Activated CD4-positive, CD25-positive, alpha-beta regulatory T cell treated with anti-CD3 and anti-CD28 coated beads, Interleukin-2, amount 50 U/mL, for 16 hours (primary cell): ENCODE results near the gene KRT85.
"Not testable (repeated sequence)": the region's sequence is repeated elsewhere in the genome, so short reads cannot be mapped to it uniquely, and the experiment has no call there.

Experiments used
- DNase-seq: peaks from one replicate; pipeline ENCODE4 v3.0.0-alpha.2; 2020; ENCODE audit warnings: low read depth, low spot score

KRT85 gene

DNA sequence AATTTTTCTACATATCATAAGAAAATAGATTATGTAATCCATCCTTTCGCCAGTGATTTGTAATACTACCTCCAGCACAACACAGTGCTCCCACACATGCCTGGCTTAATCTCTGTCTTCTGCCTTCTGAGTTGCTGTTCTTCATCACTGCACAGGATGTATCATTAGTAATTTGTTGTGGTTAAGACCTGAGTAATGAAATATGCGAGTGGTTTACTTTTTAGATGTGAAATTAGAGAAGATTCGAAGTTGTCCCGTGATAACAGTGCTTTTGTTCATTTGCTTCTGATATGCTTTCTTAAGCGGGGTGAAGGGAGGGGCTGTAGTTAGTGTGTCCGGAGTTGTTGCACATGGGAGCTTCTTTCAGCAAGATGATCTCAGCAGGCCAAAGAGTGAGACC lies 18.1 kb downstream of the KRT85 start:
- DNase-seq: no peak

DNA sequence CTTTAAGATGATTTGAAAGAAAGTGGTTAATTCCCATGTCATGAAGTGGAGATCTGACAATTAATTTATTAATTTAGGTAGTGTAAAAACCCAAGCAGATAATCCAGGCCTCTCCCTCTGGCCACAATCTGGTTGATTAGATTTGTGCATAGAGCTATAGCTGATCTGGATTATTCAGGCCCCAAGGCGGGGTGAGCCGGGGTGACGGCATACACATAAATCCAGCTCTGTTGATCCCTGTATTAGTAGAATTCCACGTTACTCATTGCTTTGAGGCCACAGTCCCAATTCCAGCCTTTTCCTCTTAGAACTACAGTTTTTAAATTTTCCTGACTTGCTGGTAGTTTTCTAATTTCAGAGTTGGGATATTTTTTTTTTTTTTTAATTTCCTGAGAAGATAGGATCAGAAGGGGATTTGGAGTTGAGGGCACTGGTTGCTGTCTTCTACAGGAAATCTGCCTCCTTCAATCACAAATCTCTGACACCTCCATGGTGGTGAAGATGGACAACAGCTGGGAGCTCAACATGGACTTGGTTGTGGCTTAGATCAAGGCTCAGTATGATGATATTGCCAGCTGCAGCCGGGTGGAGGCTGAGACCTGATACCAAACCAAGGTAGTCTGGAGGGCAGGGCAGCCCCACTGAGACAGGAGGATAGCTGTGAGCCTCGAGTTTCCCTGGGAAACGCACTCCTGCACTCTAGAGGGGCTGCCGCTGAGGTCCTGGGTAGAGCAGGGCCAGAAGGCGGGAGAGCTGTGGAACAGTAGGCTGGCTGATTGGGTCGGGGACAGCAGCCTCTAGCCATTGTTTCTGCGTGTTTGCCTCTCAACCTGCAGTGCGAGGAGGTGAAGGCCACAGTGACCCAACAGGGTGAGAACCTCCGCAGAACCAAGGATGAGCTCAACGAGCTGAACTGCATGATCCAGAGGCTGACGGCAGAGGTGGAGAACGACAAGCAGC lies 19.4 kb downstream of the KRT85 start:
- no peak for DNase-seq

DNA sequence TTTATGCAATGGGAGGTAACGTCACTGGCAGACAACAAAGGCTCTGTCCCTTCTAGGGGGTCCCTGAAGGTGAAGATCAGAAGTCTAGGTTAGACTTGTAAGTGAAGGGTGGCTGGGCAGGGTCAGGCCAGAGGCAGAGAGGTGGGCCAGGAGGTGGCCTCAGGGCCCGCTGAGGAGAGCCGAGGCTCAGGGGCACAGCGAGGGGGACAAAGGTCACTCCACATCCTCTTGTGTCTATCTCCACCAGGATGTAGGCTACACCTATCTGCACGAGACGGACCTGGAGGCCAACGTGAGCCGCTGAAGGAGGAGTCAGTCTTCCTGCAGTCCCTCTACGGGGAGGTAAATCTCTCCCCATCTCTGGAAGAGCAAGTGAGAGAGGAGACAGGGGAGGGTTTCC lies 20.3 kb downstream of the KRT85 start:
- no peak for DNase-seq

DNA sequence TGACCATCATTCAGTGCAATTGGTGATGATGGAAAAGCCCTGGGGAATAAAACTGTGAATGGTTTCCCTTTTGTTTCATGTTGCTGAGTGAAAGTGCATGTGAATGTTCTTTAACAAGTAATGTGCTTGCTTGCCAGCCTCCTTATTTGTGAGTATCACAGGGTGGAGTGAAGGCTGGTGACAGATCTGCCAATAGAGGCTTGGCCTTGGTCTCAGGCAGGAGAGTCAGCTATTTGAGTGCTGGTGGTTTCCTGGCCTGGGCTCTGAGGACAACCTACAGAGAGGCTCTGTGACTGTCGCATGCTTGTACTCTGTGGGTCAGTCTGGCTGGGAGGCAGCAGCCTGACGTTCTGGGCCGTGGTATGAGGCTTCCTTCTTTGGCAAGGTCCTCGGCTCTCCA lies 20.7 kb downstream of the KRT85 start:
- no peak for DNase-seq

DNA sequence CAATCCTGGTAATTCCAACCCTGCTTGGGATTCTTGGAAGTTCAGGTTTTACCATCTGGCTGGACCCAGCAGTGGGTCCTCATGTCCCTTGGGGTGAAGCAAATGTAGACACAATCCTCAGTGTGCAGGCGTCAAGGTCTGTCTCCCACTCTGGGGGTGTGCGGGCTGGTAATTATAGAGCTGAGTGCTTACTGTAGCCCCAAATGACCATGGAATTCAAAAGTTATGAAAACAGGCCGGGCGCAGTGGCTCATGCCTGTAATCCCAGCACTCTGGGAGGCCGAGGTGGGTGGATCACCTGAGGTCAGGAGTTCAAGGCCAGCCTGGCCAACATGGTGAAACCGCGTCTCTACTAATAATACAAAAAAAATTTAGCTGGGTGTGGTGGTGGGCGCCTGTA lies 22.2 kb downstream of the KRT85 start:
- not testable (repeated sequence) for DNase-seq

DNA sequence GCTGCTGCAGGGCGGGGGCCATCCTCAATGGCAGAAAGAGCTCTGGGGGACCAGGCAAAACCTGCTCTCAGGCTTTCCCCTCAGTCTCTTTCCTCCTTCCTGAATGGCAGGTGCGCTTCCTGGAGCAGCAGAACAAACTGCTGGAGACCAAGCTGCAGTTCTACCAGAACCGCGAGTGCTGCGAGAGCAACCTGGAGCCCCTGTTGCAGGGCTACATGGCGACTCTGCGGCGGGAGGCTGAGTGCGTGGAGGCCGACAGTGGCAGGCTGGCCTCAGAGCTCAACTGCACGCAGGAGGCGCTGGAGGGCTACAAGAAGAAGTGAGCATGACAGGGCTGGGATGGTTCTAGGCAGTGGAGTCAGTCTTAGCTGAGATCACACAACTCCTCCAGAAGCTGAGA lies 23.2 kb downstream of the KRT85 start:
- DNase-seq: no peak

DNA sequence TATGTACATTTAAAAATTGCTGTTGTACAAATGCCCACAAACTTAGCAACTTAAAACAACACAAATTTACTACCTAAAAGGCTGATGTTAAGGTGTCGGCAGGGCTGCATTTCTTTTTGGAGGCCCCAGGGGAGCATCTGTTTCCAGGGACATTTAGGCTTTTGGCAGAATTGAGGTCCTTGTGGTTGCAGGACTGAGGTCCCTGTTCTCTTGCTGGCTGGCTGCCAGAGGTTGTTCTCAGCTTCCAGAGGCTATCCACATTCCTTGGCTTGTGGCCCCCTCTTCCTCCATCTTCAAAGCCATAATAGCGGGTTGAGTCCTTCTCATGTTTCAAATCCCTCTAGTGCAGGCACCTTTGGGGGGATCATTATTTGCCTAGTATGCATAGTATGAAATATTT lies 23.7 kb downstream of the KRT85 start:
- DNase-seq: no peak

DNA sequence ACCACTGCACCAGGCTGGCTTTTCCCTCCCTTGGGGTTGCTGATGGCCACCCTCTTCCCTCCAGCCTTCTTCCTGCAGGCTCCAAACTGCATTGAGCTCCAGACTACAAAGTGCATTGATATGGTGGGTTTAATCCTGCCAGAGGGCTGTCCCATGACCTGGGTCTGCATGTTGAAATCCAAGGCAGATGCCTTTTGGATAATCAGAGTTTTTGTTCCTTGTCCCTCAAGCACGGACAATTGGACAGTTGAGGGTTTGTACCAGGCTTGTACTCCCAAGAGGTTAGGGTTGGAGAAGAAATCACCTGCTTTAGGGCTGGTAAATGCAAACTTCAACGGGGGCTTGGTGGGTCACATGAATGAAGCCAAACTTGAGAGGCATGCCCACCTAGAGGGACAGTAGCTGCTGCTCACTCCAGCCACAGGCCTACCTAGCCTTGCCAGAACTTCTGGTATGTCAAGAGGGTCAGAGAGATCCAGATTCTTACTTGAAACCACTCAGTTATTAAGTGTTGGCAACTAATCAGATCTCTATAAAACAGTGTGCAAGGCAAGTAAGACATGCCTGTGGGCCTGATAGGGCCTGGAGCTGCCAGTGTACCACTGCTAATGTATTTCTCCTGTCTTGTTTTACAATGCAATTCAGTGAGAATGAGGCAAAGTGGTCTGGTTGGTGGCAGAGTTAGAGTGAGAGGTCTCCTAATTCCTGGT lies 24.3 kb downstream of the KRT85 start:
- no peak for DNase-seq

DNA sequence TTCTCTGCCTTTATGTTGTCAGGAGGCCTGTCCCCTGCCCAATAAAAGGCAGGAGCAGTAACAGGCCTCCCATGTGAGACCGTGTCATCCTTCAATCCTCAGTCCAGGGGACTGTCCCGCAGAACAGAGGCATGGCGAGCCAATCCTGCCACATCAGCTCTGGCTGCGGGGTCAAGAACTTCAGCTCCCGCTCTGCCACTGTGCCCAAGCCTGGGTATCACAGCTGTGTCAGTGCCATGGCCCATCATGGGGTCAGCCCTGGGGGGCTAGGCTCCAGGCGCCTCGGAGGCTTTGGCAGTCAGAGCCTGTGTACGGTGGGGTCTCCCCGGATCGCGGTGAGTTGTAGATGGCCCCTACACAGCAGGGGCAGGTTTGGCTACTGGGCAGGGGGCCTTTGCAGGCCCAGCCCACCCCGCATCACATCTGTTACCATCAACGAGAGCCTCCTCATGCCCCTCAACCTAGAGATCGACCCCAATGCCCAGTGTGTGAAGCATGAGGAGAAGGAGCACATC lies 26.2 kb downstream of the KRT85 start:
- DNase-seq: no peak

DNA sequence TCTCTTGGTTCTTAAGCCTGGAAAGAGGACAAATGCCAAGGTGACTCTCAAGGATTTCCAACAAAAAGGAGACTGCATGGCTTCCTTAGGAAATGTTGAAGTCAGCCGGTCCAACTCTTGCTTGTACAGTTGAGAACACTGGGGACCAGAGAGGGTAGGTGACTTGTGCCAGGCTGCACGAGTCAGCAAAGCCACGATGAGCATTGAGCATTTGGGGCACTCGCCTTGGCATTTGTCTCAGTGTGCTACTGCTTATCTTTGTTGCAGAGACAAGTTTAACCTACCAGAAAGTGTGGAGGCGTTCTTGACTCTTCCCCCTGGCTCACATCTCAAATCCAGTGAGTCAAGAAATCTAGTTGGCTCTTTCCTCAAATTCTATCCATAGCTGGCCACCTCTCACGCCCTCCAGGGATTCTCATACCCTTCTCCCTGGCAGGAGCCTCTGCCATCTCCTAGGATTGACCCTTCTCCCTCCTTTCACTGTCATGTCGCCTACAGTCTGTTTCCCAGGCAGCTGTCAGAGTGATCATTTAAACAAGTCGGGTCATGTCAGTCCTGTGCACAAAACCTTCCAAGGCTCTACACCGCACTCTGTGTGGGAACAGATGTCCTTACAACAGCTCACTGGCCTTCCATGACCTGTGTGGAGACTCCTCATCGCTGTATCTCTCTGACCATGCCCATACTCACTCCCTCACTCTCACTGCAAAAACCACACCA lies 28.9 kb downstream of the KRT85 start:
- DNase-seq: no peak

DNA sequence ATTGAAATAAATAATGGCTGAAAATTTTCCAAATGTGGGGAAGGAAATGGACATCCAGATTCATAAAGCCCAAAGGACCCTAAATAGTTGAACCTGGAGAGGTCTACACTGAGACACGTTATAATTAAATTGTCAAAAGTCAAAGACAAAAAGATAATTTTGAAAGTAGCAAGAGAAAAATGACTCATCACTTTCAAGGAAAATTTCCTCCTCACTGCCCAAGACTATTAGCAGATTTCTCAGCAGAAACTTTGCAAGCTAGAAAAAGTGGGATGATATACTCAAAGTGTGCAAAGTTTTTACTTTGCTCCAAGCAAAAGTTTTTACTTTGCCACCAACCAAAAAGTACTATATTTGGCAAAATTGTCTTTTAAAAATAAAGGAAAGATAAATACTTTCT lies 30.2 kb downstream of the KRT85 start:
- DNase-seq: no peak

DNA sequence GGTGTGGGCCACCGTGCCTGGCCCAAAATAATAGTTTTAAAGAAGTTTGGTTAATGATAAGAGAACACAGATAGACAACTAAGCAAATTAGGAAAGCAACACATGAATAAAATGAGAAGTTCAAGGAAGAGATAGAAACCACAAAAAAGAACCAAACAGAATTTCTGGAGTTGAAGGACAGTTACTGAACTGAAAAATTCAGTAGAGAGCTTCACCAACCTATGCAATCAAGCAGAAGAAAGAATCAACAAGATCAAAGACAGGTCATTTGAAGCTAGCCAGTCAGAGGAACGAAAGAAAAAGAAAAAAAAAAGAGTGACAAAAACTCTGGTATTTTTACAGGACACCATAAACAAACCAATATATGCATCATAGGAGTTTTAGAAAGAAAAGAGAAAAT lies 30.6 kb downstream of the KRT85 start:
- no peak for DNase-seq

DNA sequence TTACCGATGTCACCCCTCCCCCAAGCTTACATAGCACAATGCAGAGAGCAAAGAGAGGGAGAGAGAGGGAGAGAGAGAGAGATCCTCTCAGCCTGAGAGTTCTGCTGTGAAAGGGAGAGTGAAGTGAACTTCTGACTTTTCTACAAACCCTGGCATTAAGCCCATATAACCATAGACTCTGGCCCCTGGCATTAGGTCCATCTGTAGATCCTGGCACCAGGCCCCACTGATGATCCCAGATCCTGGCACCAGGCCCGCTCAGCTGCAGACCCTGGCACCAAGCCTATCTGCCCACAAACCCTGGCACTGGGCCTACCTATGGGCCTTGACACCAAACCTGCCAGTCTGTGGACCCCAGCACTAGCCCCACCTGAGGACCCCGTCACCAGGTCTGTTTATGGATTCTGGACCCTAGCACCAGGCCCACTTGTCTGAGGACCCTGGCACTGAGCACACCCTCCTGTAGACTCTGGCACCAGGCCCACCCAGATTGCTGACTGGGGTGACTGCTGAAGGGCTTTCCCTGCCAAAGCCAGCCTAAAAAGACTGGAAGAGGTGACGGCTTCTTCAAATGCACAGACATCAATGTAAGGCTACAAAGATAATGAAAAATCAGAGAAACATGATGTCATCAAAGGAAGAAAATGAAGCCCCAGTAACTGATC lies 31.6 kb downstream of the KRT85 start:
- no peak for DNase-seq

DNA sequence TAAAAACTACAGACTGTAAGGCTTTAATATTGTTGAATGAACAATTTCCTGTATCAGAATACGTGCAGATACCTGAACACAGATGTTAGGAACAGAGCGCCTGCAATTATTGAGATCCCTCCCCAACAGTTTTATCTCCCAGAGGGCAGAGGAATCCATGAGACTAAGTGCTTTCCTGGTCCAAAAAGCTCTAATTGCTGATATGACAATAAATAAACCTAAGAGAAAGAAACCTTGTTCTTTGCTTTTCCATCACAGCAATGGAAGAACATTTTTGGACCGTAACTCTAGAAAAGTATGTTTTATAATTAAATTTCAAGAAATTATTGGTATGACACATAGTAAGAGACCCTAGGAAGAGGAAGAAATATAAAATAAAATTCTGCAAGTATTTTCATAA lies 33.1 kb downstream of the KRT85 start:
- DNase-seq: no peak

DNA sequence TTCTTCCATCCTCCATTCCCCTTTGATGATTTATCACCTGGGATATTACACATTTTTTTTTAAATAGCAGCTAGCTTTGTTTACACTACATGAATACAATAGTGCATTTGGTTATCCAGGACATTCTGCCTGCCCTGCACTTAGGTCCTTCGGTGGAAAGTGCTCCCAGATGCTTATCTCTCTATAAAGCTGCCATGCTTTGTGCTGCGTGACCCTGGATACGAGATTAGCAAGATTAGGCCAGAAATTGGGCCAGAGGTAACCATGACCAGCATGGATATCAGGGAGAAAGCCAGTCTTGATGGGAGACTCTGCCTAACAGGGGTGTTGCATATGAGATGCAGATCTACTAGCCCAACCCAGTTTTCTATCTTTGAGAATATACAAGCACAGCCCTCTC lies 34.0 kb downstream of the KRT85 start:
- DNase-seq: no peak

DNA sequence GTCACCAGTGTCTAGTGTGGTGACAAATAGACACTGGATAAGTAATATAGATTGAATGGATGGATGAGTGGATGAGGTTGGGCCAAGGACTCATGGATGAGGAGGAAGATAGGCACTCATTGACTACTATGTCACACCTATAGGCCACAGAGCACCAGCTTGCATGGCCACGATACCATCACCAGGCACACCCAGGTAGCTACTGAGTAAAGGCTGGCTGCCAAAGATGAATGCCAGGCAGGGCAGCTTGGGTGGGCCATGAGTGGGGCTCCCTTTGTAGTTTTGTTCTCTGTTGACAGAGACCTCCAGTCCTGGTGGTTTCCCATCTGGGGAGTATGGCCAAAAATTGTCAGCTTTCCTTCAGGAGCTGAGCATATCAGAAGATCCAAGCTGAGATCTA lies 34.9 kb downstream of the KRT85 start:
- no peak for DNase-seq

DNA sequence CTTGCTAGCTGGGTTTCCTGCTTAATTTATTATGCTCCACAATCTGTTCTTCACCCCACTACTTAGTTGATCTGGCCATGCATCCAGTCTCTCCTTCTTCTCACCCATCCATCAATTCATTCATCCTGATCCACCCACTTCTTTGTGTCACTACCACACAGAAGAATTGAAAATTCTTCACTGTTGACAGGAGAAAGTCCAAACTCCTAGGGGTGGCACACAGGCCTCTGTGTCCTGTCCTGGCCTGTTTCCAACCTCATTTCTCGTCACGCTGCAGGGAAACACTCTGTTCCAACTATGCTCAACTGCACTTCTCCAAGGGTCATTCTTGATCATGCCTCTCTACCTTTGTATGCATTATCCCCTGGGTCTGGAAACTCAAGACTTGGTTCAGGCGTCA lies 35.4 kb downstream of the KRT85 start:
- DNase-seq: no peak

DNA sequence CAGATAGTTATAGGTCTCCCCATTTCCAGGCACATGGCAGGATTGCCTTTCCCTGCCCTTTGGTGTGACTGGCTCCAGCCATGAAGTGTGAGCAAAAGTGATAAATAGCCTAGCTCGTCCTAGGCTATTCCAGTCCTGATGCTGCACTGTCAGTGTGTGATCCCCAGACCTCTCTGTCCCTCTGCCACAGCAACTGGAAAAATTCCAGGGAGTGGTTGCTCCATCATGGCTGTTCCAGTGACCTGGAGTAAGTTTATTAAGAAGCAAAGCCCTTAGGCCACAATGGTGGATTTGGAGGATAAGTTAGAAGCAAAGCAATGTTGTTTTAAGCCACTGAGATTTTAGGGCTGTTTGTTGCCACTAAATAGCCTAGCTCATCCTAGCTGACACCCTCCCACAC lies 36.2 kb downstream of the KRT85 start:
- DNase-seq: no peak

DNA sequence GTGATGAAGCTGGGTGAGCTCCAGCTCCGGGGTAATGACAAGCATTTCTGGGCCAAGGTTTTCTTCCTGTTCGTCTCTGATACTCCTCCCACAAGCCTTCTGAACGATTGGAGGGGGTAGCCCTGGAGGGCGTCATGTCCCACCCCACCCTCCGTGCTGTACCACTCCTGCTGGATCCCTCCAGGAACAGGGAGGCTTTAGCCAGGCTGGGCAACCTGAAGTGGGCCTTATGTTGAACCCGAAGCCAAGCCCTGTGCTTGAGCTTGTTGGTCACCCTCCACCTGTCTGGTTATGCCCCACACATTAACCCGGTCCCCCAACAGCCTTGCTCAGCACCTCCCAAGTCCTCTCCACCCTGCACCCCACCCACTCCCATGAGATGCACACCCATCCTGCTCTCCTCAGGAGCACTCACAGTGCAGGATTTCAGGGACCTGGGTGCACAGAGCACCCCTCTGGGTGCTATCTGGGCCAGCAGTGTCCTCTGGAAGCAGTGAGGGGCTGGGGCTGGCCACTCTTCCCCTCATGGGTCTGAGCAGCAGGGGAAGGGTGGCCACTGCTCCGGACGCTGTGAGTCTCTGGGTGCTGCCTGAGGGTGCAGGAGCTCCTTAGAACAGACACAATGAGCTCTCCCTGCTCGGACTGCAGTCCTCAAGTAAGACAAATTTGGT lies 39.3 kb downstream of the KRT85 start:
- no peak for DNase-seq

DNA sequence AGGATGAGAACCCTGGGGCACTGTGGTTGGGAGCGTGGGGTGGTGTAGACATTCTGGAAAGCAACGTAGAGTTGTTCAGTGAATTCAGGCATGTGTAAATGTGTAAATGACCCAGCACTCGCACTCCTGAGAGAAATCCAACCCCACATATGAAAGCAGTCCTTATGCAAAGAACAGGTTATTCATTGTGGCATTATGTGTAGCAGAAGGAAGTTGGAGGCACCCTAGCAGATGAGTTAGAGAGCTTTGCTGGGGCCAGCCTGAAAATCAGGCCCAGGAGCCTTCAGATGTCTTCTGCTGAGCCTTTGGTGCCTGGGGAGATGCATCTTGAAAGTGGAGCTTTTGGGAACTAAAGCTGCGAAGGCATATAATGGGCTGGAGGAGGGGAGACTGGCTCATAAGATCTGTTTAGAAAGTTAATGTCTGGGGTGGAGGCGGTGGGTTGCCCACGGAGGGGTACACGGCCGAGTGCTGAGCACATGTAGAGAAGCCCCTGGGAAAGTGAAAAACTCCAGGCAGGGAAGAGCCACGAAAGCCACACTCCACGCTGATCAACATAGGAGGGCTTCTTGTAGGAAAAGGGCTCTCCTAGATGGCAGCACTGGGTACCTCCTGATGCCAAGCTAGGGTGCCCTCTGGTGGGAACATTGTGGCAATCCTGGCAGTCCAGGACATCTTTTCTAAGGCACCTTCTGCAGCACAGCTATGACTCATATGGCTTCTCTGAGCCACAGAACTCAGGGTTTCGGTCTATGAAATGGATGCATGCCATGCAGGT lies 40.0 kb downstream of the KRT85 start:
- DNase-seq: peak; percentile 60

DNA sequence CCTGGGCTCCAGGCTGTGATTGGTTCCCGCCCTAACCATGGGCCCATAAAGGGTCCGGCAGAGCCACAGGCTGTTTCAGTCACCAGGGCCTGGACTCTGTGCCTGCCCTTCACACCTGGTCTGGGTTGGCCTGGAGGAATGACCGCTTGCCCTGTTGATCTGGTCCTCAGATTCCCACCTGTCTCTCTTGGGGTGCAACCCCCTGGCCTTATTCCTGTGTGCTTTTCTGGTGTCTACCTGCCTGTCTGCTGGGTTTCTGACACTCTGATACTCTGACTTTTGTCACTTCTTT lies 43.2 kb downstream of the KRT85 start:
- DNase-seq: no peak
